ENCODE results near the gene MED4.

Gene MED4

GRCh38 chr13:48074006-48074405, 20.9 kb downstream of the MED4 start:
- H3K4me3 ChIP-seq (ENCODE audit: low read depth, low read length): no peak overlapping the region
- in situ Hi-C loops (cut with HindIII; ENCODE audit: low sequenced_read_pairs): no loop called here
- TF ChIP-seq, protein P1, sequence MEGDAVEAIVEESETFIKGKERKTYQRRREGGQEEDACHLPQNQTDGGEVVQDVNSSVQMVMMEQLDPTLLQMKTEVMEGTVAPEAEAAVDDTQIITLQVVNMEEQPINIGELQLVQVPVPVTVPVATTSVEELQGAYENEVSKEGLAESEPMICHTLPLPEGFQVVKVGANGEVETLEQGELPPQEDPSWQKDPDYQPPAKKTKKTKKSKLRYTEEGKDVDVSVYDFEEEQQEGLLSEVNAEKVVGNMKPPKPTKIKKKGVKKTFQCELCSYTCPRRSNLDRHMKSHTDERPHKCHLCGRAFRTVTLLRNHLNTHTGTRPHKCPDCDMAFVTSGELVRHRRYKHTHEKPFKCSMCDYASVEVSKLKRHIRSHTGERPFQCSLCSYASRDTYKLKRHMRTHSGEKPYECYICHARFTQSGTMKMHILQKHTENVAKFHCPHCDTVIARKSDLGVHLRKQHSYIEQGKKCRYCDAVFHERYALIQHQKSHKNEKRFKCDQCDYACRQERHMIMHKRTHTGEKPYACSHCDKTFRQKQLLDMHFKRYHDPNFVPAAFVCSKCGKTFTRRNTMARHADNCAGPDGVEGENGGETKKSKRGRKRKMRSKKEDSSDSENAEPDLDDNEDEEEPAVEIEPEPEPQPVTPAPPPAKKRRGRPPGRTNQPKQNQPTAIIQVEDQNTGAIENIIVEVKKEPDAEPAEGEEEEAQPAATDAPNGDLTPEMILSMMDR (IDR thresholded peaks at IDR 0.05; ENCODE audit: low read depth, low read length, missing control alignments): no peak
- DNase-seq (ENCODE audit: low read depth): no peak

DNA sequence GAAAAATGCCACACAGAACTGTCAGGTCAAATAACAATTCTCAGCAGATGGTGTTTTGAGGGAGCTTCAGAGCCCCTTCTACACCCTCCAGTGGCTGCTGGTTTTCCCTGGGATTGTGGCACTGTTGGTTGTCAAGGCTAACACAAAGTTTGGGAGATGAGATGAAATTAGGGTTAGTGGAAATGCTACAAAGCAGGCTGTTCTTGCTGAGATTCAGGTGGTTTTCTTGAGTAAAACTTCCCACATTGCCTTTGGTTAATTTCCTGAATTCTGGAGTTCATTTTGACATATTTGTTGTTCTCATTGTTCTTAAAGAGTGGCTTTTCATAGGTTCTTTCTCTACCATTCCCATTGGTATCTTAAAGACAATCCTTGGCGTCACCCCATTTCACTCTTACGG, 22.1 kb downstream of the MED4 start:
- in situ Hi-C loops (cut with HindIII; ENCODE audit: low sequenced_read_pairs): no loop called here
- no peak for DNase-seq (ENCODE audit: low read depth)
- no peak overlapping the region for H3K4me3 ChIP-seq (ENCODE audit: low read depth, low read length)
- TF ChIP-seq, protein P1 (IDR thresholded peaks at IDR 0.05; ENCODE audit: low read depth, low read length, missing control alignments): no peak

GRCh38 chr13:48072304-48072703, 22.6 kb downstream of the MED4 start:
- TF ChIP-seq, protein P1 (IDR thresholded peaks at IDR 0.05; ENCODE audit: low read depth, low read length, missing control alignments): no peak
- in situ Hi-C loops (cut with HindIII; ENCODE audit: low sequenced_read_pairs): no loop called here
- DNase-seq (ENCODE audit: low read depth): no peak
- no peak overlapping the region for H3K4me3 ChIP-seq (ENCODE audit: low read depth, low read length)

GRCh38 chr13:48070942-48071341, 24.0 kb downstream of the MED4 start:
- DNase-seq (ENCODE audit: low read depth): no peak
- in situ Hi-C loops (cut with HindIII; ENCODE audit: low sequenced_read_pairs): no loop called here
- TF ChIP-seq, protein P1 (IDR thresholded peaks at IDR 0.05; ENCODE audit: low read depth, low read length, missing control alignments): no peak
- no peak overlapping the region for H3K4me3 ChIP-seq (ENCODE audit: low read depth, low read length)

GRCh38 chr13:48069573-48069972, 25.3 kb downstream of the MED4 start:
- in situ Hi-C loops (cut with HindIII; ENCODE audit: low sequenced_read_pairs): no loop called here
- no peak for DNase-seq (ENCODE audit: low read depth)
- TF ChIP-seq, protein P1 (IDR thresholded peaks at IDR 0.05; ENCODE audit: low read depth, low read length, missing control alignments): no peak
- H3K4me3 ChIP-seq (ENCODE audit: low read depth, low read length): no peak overlapping the region

- DNase-seq (ENCODE audit: low read depth): no peak
- in situ Hi-C loops (cut with HindIII; ENCODE audit: low sequenced_read_pairs): no loop called here
- TF ChIP-seq, protein P1 (IDR thresholded peaks at IDR 0.05; ENCODE audit: low read depth, low read length, missing control alignments): no peak
- H3K4me3 ChIP-seq (ENCODE audit: low read depth, low read length): no peak overlapping the region
These were observed 26.0 kb downstream of the MED4 start for GRCh38 chr13:48068952-48069351.

- TF ChIP-seq, protein P1 (IDR thresholded peaks at IDR 0.05; ENCODE audit: low read depth, low read length, missing control alignments): no peak
These were observed 26.9 kb downstream of the MED4 start for GRCh38 chr13:48068036-48068435.

More at GRCh38 chr13:48068036-48068435, 26.9 kb downstream of the MED4 start:
- in situ Hi-C loops (cut with HindIII; ENCODE audit: low sequenced_read_pairs): no loop called here
- DNase-seq (ENCODE audit: low read depth): no peak
- no peak overlapping the region for H3K4me3 ChIP-seq (ENCODE audit: low read depth, low read length)

Data from astrocyte of the cerebellum (primary cell).